IMR-90 (cell line): ENCODE results near the gene TNS1.

Experiments
- CHD1 ChIP-seq: IDR thresholded peaks from 2 replicates; pipeline ENCODE4 v1.6.1; 2012; ENCODE audit warnings: low read depth, low read length, improper control_type of control experiment
- CTCF ChIP-seq: conservative IDR thresholded peaks from 2 replicates; pipeline ENCODE4 v1.5.1; 2012; ENCODE audit warnings: mild to moderate bottlenecking, low read depth, low read length, improper control_type of control experiment
- NFE2L2 ChIP-seq: fragments of 150-350 bp; IDR thresholded peaks from 2 replicates; pipeline ENCODE4 v1.6.1; 2016; ENCODE audit warnings: low read depth, mild to moderate bottlenecking, low read length
- POLR2A ChIP-seq: IDR thresholded peaks from 2 replicates; pipeline ENCODE4 v1.6.1; 2012; ENCODE audit warnings: mild to moderate bottlenecking, low read depth, low read length
- RCOR1 ChIP-seq: IDR thresholded peaks from 2 replicates; pipeline ENCODE4 v1.6.1; 2012; ENCODE audit warnings: mild to moderate bottlenecking, low read length, improper control_type of control experiment; ENCODE audit not compliant: insufficient replicate concordance
- SMC3 ChIP-seq: fragments of 150-350 bp; IDR thresholded peaks from 2 replicates; pipeline ENCODE4 v1.6.1; 2016; ENCODE audit warnings: low read depth, mild to moderate bottlenecking, antibody characterized with exemption, low read length, moderate library complexity
- USF2 ChIP-seq: fragments of 150-350 bp; IDR thresholded peaks from 2 replicates; pipeline ENCODE4 v1.6.1; 2017; ENCODE audit warnings: mild to moderate bottlenecking, antibody characterized with exemption, low read length, low read depth

- no peak for TF ChIP-seq CTCF
- TF ChIP-seq POLR2A: no peak
- no peak for TF ChIP-seq RCOR1
- no peak for TF ChIP-seq CHD1
- no peak for TF ChIP-seq NFE2L2
- TF ChIP-seq SMC3: no peak
- no peak for TF ChIP-seq USF2
These were observed 136.3 kb downstream of the TNS1 start for GRCh38 chr2:217866457-217866856.
